ENCODE results near the gene C9orf50. TPM values are rescaled to one million over a fixed set of nuclear protein-coding genes. Genes with fewer than 3 reads are reported as not detected.

Gene C9orf50
- total RNA-seq, 1 donor from 2014 or later = not detected

GRCh38 chr9:129598089-129598596, 22.8 kb downstream of the C9orf50 start:
- ChIA-PET POLR2A (interaction anchor here (1.0 to 1.7 kb wide), 2 partner anchors 10 to 11 kb away, joined by 3 read pairs; no protein-coding TSS in a partner anchor), CTCF (interaction anchor here (1.2 kb wide), 1 partner anchor 13 kb away, joined by 3 read pairs; no protein-coding TSS in a partner anchor)
- TF ChIP-seq CTCF (IDR thresholded peaks at IDR 0.05) = no peak
- no peaks in the 10 kb centered on the region for H3K9me3 Mint-ChIP-seq
- ATAC-seq (ENCODE audit: low read depth) (peak; percentile 45), DNase-seq (no peak)
- intact Hi-C loops (cut with micrococcal nuclease) = no loop called here
- H3K27me3 Mint-ChIP-seq = peaks cover 39% of the 10 kb centered on the region
- peaks cover 15% of the 10 kb centered on the region for H3K4me1 Mint-ChIP-seq
- H3K36me3 Mint-ChIP-seq (ENCODE audit: low read depth) = no peaks in the 10 kb centered on the region
- no peak overlapping the region for H3K27ac Mint-ChIP-seq
- peak overlapping the region; percentile 24 for H3K4me3 Mint-ChIP-seq

DNA sequence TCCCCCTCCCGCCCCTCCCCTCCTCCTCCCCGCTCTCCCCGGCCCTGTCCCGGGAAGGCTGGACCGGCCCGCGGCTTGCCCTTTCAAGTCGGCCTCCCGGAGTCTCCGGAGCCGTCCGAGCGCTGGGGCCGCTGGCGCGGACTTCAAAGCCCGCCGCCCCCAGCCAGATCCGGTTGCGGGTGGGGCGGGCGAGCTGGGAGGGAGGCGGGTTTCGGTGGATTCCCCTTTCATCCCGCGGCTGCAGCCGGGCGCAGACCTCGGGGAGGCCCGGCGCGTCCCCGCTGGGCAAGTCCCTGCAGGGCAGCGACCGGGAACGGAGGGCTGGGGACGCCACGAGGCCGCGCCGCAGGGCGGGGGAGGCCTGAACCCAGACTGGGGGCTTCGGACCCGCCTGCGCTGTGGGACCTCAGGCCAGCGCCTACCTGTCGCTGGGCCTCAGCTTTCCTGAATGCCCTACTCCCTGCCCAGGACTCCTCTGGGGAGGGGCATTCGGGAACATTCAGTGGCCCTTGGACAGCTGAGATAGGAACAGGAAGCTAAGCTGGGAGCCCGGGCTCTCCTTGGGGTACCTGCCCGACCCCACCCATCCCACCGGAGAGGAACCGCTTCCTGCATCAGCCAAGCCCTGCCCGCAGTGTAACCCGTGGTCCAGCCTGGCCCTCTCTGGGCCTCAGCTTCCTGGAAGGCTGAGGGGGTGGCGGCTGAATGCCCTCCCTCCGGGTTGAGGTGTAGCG, 23.4 kb downstream of the C9orf50 start:
- H3K27me3 Mint-ChIP-seq = peaks cover 40% of the 10 kb centered on the region
- peaks cover 12% of the 10 kb centered on the region for H3K4me1 Mint-ChIP-seq
- no peak for DNase-seq
- peak; percentile 40 for ATAC-seq (ENCODE audit: low read depth)
- POLR2A ChIA-PET = interaction anchor here (1.0 to 1.7 kb wide), 3 partner anchors 10 to 29 kb away, joined by 3 to 5 read pairs (median 3); partner anchors contain the start of gene NTMT1
- H3K9me3 Mint-ChIP-seq = no peaks in the 10 kb centered on the region
- intact Hi-C loops (cut with micrococcal nuclease) = no loop called here
- CTCF ChIA-PET = interaction anchor here (0.7 kb wide), 1 partner anchor 137 kb away, joined by 3 read pairs; no protein-coding TSS in a partner anchor
- H3K27ac Mint-ChIP-seq = no peak overlapping the region
- no peak for TF ChIP-seq CTCF (IDR thresholded peaks at IDR 0.05)
- no peaks in the 10 kb centered on the region for H3K36me3 Mint-ChIP-seq (ENCODE audit: low read depth)
- H3K4me3 Mint-ChIP-seq = peak overlapping the region; percentile 24

GRCh38 chr9:129596541-129597331, 24.2 kb downstream of the C9orf50 start:
- DNase-seq (no peak), ATAC-seq (ENCODE audit: low read depth) (no peak)
- intact Hi-C loops (cut with micrococcal nuclease) = no loop called here
- Mint-ChIP-seq H3K9me3 (no peaks in the 10 kb centered on the region), H3K36me3 (ENCODE audit: low read depth) (no peaks in the 10 kb centered on the region), H3K27ac (no peak overlapping the region), H3K27me3 (peaks cover 40% of the 10 kb centered on the region), H3K4me3 (no peak overlapping the region), H3K4me1 (peaks cover 12% of the 10 kb centered on the region)
- no peak for TF ChIP-seq CTCF (IDR thresholded peaks at IDR 0.05)
- POLR2A ChIA-PET = interaction anchor here (1.0 to 1.8 kb wide), 6 partner anchors 8 to 419 kb away, joined by 3 to 7 read pairs (median 4); partner anchors contain the start of genes IER5L and NTMT1
- CTCF ChIA-PET = interaction anchor here (1.0 kb wide), 1 partner anchor 14 kb away, joined by 3 read pairs; no protein-coding TSS in a partner anchor

DNA sequence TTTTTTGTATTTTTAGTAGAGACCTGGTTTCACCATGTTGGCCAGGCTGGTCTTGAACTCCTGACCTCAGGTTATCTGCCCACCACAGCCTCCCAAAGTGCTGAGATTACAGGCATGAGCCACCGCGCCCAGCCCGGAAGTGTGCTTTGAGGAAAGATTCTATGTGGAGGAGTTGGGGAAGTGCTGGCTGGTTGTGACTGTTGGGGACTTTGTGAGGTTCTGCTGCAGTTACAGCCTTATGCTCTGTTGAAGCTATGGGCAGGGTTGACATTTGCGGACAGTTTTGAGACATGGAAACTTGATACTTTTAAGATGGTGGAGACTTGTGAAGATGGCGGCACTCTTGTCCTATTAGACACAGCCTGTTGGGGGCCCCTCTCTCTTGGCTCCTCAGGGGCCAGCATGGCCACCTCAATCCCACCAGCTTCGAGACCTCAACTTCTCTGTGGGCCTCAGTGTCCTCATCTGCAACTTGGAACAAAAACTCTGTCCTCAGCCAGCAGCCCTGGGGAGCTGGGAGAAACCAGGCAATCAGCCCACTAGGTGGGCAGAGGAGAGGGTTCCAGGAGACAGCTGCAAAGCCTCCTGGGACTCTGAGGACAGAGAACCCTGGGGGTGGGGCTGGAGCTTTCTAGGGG, 24.9 kb downstream of the C9orf50 start:
- Mint-ChIP-seq H3K27ac (no peak overlapping the region), H3K36me3 (ENCODE audit: low read depth) (no peaks in the 10 kb centered on the region), H3K4me3 (no peak overlapping the region), H3K27me3 (peaks cover 37% of the 10 kb centered on the region), H3K9me3 (no peaks in the 10 kb centered on the region), H3K4me1 (peaks cover 12% of the 10 kb centered on the region)
- ATAC-seq (ENCODE audit: low read depth) (no peak), DNase-seq (no peak)
- TF ChIP-seq CTCF (IDR thresholded peaks at IDR 0.05) = no peak
- POLR2A ChIA-PET = interaction anchor here (1.0 to 1.8 kb wide), 4 partner anchors 9 to 418 kb away, joined by 3 to 7 read pairs (median 6); partner anchors contain the start of genes IER5L and NTMT1
- intact Hi-C loops (cut with micrococcal nuclease) = no loop called here
- CTCF ChIA-PET = interaction anchor here (1.0 kb wide), 1 partner anchor 15 kb away, joined by 3 read pairs; no protein-coding TSS in a partner anchor
